CD4-positive, alpha-beta T cell treated with Interleukin-15 for 4 hours (primary cell): ENCODE results near the gene PLIN5.

ENCODE experiments used
- DNase-seq: peaks from one replicate; pipeline ENCODE4 v3.0.0-alpha.2; 2020; ENCODE audit warnings: low spot score

The PLIN5 gene

GRCh38 chr19:4505570-4506448 is 29.2 kb downstream of the PLIN5 start:
- no peak for DNase-seq

- no peak for DNase-seq
These were observed 30.0 kb downstream of the PLIN5 start for GRCh38 chr19:4504891-4505569.

DNA sequence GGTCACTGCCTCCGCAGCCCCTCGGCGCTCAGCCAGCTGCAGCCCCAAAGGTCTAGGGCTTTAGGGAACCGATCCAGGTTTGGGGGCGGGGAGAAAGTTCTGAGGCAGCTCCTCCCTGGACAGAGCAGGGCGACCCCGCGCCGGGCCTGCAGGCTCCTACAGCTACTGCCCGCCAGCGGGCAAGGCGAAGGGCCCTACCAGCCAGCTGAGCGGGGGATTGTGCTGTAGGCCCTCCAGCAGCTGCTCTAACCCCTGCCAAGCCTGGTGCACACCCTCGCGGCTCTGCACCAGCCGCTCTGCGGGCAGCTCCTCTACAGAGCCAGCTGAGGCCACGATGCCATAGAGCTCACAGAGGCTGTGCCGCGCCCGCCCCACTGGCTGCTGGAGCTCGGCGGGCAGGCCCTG is 30.7 kb downstream of the PLIN5 start:
- DNase-seq = no peak

- DNase-seq = no peak
These were observed 31.2 kb downstream of the PLIN5 start for GRCh38 chr19:4503825-4504170.

GRCh38 chr19:4503132-4503824 is 31.7 kb downstream of the PLIN5 start:
- DNase-seq = no peak

- no peak for DNase-seq
These were observed 32.5 kb downstream of the PLIN5 start for GRCh38 chr19:4502282-4503131.

- DNase-seq = no peak
These were observed 33.3 kb downstream of the PLIN5 start for GRCh38 chr19:4501691-4502090.

- DNase-seq = no peak
These were observed 34.0 kb downstream of the PLIN5 start for GRCh38 chr19:4500841-4501591.

GRCh38 chr19:4499855-4500254 is 35.2 kb downstream of the PLIN5 start:
- DNase-seq = no peak

DNA sequence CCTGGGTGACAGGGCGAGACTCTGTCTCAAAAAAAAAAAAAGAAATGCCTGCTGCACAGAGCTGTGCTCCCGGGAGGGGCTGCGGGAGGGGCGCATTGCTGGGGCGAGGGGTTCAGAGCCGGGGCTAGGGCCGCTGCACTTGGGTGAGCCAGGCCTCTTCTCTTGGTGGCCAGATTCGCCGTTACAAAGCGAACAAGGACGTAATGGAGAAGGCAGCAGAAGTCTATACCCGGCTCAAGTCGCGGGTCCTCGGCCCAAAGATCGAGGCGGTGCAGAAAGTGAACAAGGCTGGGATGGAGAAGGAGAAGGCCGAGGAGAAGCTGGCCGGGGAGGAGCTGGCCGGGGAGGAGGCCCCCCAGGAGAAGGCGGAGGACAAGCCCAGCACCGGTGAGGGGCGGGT is 35.7 kb downstream of the PLIN5 start:
- no peak for DNase-seq

DNA sequence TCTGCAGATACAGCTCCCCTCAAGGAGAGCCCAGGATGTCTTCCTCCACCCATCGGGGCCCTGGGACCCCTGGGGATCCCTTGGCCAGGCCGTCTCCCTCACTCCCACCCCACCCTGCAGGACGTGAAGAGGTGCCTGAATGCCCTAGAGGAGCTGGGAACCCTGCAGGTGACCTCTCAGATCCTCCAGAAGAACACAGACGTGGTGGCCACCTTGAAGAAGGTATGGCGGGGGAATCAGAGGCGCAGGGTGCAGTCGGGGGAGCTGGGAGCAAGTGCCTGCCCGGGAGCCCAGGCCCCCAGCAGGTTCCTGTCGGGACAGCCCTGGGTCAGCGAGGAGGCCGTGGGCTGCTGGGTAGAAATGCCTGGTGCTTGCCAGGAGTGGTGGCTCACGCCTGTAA is 36.3 kb downstream of the PLIN5 start:
- DNase-seq = no peak

- no peak for DNase-seq
These were observed 37.1 kb downstream of the PLIN5 start for GRCh38 chr19:4497770-4498389.

GRCh38 chr19:4496304-4496703 is 38.7 kb downstream of the PLIN5 start:
- DNase-seq = no peak

- no peak for DNase-seq
These were observed 39.6 kb downstream of the PLIN5 start for GRCh38 chr19:4495471-4495870.

GRCh38 chr19:4494691-4495064 is 40.3 kb downstream of the PLIN5 start:
- DNase-seq = no peak

DNA sequence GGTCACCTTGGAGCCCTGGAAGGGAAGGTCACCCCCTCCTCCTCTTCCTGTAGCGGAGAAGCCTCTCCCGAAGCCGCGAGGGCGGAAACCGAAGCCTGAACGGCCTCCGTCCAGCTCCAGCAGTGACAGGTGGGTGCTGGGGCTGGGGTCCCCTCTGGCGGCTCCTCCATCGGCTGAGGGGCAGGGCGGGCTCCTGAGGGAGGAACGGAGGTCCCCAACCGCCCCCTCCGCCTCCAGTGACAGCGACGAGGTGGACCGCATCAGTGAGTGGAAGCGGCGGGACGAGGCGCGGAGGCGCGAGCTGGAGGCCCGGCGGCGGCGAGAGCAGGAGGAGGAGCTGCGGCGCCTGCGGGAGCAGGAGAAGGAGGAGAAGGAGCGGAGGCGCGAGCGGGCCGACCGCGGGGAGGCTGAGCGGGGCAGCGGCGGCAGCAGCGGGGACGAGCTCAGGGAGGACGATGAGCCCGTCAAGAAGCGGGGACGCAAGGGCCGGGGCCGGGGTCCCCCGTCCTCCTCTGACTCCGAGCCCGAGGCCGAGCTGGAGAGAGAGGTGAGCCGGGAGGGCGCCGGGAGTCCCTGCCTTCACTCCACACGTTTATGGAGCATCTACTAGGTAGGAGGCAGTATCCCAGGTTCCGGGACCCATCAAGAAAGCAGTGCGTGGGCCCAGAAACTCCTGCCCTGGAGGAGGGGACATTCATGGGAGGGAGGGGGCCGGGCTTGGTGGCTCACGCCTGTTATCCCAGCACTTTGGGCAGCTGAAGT is 40.9 kb downstream of the PLIN5 start:
- DNase-seq = no peak

DNA sequence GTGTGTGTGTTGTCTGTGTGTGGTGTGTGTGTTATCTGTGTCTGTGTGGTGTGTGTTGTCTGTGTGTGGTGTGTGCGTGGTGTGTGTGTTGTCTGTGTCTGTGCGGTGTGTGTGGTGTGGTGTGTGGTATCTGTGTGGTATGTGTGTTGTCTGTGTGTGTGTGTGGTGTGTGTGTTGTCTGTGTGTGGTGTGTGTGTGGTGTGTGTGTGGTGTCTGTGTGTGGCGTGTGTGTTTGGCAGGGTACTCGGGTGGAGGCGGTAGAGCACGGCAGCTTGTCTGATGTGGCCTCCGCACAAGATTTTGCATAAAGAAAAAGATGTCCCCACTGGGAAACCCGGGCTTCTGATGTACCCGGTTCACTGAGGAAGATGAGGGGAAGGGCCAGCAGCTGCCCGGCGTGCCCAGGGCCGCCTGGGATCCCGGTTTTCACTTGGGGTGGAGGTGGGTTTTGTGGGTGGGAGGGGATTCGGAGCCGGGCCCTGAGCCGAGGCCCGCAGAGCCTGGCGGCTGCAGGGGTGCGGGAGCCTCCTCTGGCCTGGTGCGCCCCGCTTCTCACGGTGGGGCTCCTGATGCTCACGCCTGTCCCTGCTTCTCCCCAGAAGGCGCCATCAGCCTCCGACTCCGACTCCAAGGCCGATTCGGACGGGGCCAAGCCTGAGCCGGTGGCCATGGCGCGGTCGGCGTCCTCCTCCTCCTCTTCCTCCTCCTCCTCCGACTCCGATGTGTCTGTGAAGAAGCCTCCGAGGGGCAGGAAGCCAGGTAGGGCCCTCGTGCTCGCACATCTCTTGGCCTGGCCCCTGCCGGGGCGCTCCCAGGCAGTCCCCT is 41.7 kb downstream of the PLIN5 start:
- DNase-seq = no peak

- DNase-seq = no peak
These were observed 42.5 kb downstream of the PLIN5 start for GRCh38 chr19:4492337-4493103.
